Hypothalamus (tissue), 51 donors: ENCODE results near the gene AGPAT2.

Source experiments
- DNase-seq, 51 donors: peaks; one replicate each; lab custom pipeline; 2025; lab: John Stamatoyannopoulos, UW

AGPAT2 gene

DNA sequence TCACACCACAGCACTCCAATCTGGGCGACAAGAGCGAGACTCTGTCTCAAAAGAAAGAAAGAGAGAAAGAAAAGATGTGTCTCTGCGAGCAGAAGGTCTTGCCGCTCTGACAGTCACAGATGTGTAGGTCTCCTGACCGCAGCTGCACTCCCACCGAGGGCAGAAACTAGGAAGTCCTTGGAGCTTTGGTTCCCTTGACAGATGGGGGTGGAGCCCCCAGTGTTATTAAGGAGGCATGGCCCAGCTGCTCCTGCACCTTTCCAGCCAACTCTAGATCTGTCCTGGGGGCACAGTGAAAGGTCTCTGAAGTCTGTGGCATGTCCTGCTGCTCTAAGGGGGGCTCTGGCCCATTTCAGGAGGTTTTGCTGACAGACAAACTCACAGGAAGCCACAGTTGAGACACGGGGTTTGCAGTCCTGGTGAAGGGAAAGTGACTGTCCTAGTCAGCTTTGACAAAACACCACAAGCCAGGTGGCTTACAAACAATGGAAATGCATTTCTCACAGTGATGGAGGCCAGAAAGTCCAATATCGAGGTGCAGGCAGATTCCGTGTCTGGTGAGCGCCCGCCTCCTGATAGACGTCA lies 16.1 kb upstream of the AGPAT2 start:
- DNase-seq: no peak

- no peak for DNase-seq
Observed at GRCh38 chr9:136701668-136702053, 14.4 kb upstream of the AGPAT2 start.

DNA sequence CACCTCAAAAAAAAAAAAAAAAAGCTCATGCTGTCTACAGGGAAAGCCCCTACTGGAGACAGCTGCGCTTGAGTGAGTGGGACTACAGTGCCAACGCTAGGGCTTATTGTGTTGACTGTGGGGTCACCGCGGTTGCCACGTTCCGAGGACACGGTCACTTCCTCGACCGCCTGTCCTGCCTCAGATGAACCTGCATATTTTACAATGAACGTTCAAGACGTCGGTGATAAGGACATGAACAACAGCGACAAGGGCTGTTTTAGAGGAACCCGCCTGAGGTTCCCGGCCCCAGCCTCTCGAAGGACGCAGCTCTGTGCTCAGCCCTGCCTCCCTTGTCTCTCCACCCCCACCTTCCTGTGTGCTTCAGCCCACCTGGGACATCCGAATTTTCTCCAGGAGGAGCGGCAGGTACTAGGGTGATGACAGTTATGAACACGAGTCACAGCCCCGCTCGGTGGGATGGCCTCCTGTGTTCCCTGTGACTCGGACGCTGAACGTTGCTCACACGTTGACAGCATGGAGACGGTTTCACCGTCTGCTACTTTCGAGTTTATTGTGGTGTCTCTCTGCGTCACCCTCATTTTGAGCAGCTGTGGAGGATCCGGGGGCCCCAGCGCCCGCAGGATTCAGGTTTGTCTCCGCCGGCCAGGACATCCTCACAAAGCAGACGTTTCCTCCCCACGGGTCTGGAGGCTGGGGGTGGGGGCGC lies 13.9 kb upstream of the AGPAT2 start:
- no peak for DNase-seq

DNA sequence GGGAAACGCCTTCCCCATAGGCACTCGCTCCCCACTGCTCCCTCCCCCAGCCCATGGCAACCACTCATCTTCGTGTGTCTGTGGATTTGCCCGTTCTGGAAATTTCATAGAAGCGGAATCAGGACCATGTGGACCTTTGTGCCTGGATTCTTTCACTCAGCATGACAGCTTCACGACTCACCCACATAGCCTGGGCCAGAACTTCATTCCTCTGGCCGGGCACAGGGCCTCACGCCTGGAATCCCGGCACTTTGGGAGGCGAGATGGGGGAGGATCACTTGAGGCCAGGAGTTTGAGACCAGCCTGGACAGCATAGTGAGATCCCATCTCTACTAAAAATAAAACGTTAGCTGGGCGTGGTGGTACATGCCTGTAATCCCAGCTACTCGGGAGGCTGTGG lies 13.0 kb upstream of the AGPAT2 start:
- no peak for DNase-seq

- no peak for DNase-seq
Observed at GRCh38 chr9:136698635-136699246, 11.5 kb upstream of the AGPAT2 start.

DNA sequence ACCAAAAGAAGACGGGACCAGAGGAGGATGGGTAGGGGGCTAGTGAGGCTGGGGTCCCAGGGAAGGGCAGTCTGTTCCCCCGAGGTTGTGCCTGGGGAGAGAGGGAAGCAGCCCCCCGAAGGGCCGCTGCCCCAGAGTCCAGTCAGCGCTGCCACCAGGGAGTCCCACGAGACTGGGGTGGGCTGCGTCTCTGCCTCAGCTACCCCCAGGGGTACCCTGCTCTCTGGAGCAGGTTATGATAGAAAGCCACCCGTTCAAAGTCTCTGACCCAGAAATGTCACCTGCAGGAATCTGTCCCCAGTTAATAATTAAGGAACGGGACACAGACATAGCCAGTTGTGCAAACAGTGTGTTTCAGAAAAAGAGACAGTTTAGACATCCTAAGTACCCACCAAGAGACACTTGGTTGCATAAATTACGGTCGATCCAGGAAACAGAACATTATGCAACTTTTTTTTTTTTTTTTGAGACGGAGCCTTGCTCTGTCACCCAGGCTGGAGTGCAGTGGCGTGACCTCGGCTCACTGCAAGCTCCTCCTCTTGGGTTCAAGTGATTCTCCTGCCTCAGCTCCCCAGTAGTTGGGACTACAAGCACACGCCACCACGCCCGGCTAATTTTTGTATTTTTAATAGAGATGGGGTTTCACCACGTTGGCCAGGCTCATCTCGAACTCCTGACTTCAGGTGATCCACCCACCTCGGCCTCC lies 10.7 kb upstream of the AGPAT2 start:
- no peak for DNase-seq

GRCh38 chr9:136697146-136697820 lies 10.0 kb upstream of the AGPAT2 start:
- no peak for DNase-seq

DNA sequence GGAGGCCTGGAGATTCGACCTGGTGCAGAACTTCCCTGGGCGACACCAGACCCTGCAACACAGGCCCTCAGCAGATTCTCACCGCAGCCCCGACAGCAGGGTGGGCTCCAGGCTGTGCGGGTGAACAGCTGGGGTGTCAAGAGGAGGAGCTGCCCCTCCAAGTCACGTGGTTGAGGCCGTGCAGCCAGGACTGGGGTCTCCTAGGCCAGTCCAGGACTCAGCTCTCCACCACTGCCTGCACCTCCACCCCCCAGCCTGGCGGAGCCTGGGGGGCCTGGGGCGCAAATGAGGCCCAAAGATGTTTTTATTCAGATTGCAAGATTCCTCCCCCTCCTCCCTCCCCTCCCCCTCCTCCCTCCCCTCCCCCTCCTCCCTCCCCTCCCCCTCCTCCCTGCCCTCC lies 9.2 kb upstream of the AGPAT2 start:
- no peak for DNase-seq

DNA sequence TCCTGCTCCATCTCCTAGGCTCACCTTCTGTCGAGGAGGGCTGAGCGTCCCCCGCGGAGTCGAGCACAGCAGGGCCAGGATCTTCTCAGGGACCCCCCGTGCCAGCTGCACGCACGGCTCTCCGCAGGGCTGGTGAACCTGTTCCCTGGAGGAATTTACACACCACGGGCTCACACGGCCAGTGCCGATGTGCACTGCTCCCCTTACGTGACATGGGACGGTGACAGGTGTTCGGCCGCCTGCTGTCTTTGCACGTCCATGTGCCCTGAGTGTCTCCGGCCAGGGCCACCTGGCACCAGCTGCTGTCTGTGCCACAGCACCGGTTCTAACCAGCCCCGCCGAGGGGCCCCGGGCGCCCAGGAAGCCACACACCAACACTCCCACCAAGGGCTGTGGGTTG lies 8.7 kb upstream of the AGPAT2 start:
- DNase-seq: no peak

- no peak for DNase-seq
Observed at GRCh38 chr9:136695435-136695895, 8.2 kb upstream of the AGPAT2 start.

GRCh38 chr9:136694872-136695247 lies 7.6 kb upstream of the AGPAT2 start:
- no peak for DNase-seq

DNA sequence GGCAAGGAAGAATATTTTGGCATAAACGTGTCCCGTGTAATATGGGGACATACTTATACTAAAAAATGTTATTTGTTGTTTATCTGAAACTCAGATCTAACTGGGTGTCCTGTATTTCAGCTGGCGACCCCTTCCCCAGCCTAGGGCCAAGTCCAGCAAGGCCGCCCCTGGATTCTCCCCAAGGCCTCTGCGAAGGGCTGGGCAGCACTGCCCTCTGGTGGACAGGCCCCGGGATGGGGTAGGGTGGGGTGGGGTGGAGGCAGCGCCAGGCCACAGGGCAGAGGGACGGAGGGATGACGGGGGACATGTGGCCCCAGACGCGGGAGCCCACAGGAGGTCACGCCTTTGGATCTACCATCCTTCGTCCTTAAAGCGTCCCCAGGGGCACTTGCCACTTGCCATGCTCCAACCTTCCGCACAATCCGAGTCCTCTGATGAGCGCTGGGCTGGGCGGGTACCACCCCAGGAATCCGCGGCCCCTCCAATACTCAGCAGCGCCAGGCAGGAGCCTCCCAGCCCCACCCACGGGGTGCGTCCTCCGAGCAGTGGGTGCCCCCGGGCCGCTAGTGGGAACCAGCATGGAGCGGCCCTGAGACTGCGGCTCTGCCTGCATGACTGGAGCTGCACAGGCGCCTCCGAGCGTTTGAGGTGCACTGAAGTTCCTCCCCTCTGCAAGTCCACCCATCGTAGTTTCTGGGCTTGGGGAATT lies 7.1 kb upstream of the AGPAT2 start:
- DNase-seq: peak in 8 of 51 donors; percentile 12 to 43 (median 22)

DNA sequence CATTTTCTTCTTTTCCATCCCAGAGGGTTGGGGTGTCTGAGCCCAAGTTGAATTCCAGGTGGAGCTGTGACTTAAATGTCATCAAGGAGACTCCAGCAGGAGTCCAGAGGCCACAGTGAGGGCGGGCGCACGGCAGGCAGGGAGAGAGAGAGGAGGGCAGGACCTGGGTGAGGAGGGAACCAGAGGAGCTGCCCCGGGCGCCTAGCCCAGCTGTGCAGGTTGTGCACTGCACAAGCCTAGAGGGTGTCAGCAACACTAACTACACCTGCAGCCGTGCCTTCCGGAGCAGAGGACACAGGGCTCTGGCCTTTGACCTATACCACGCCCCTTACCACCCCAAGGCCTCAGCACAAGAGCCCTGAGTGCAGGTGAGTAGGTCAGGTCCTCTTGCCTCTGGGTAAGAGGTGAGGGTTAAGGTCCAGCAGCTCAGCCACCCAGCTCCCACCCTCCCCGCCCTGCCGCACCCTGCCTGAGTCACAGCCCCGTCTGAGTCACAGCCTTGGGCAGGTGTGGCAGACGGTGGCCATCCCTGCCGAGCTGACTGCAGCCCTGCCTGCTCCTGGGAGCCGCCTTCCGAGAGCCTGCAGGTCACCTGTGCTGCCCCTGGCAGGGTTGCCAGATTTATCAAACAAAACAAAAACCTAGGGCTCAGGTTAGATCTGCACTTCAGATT lies 6.4 kb upstream of the AGPAT2 start:
- DNase-seq: no peak

DNA sequence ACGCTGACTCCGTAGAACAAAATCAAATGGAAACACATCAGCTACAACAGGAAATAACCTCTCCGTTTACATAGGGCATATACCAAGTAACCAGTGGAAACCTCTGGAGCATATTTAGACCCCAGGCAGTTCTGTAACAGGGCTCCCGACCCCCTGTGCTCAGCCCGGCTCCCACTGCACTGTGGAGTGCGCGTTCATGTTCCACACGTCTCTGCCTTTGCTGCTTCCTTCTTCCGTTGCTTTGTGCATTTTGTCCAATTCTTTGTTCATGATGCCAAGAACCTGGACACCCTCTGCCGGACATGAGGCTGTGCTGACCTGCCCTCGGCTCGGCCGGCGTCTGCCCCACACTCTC lies 5.9 kb upstream of the AGPAT2 start:
- DNase-seq: no peak

GRCh38 chr9:136692185-136693134 lies 5.2 kb upstream of the AGPAT2 start:
- DNase-seq: no peak

DNA sequence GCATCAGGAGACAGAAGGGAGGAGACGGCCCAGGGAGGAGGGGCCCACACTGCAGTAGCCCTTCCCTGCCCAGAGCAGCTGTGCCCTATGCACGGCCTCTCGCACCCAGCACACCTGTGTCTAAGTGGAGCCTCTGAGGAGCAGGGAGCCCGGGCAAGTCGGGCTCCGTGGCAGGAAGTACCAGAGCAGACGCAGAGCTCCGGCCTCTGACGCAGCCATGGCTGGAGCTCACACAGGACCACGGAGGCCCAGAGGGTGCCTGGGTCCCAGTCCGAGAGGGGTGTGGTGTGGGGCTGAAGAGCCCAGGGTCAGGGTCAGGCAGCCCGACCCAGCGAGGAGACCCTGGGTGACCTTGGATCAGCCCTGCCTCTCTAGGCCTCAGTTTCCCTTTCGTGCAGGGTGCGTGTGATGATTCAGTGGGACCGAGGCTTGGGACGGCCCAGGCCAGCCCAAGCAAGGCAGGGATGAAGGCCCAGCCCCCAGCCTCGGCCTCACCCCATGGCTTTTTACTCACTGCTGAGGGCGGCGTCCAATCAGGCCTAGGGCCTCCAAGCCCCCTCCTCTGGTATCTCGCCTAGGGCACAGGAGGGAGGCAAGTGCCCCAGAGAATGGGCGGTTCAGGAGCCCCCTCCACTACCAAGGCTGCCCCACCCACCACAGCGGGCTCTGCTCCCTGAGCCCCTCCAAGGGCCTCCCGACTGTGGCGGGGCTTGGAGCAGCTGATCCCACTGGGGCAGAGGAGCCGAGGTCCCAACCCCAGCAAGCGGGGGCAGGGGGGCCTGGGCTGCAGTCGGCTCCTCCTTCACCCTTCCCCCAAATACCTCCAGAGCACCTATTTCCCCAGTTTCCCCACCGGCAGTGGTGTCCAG lies 4.3 kb upstream of the AGPAT2 start:
- no peak for DNase-seq

- DNase-seq: no peak
Observed at GRCh38 chr9:136690806-136691261, 3.6 kb upstream of the AGPAT2 start.
